Stimulated activated CD4-positive, alpha-beta T cell treated with anti-CD3 and anti-CD28 coated beads, Interleukin-1b, Interleukin-23, amount 100 ng/mL, for 4 hours (primary cell): ENCODE data around the gene SLC31A1.
A peak's percentile ranks its signal among the peaks of the same experiment; 100 is the strongest.
"Not testable (repeated sequence)": the region's sequence is repeated elsewhere in the genome, so short reads cannot be mapped to it uniquely, and the experiment has no call there.

Source experiments
- DNase-seq, 2 donors: peaks; one replicate each; pipeline ENCODE4 v3.0.0-alpha.2; 2020; ENCODE audit warnings: low read depth in 2 of 2

Gene SLC31A1

GRCh38 chr9:113261917-113262671 lies 40.8 kb downstream of the SLC31A1 start:
- no peak for DNase-seq

GRCh38 chr9:113266174-113266573 lies 44.8 kb downstream of the SLC31A1 start:
- no peak for DNase-seq

GRCh38 chr9:113267911-113268566 lies 46.7 kb downstream of the SLC31A1 start:
- no peak for DNase-seq

GRCh38 chr9:113269355-113269754 lies 48.0 kb downstream of the SLC31A1 start:
- DNase-seq, result no peak

- DNase-seq, result no peak
These were observed 48.5 kb downstream of the SLC31A1 start for GRCh38 chr9:113269871-113270270.

- DNase-seq, result peak in 1 of 2 donors; percentile 21
These were observed 53.3 kb downstream of the SLC31A1 start for GRCh38 chr9:113274474-113275156.

GRCh38 chr9:113275157-113276131 lies 54.1 kb downstream of the SLC31A1 start, which contains the start of the genes CDC26 and PRPF4:
CDC26 (minus strand) TSS chr9:113275572; CDS start chr9:113272507, 3,065 bp downstream.
PRPF4 (plus strand) TSS chr9:113275658; CDS start chr9:113275744, 86 bp downstream.
- DNase-seq, result peak; percentile 90 to 92

- DNase-seq, result no peak
These were observed 57.5 kb downstream of the SLC31A1 start for GRCh38 chr9:113278840-113279239.

- no peak for DNase-seq
These were observed 60.0 kb downstream of the SLC31A1 start for GRCh38 chr9:113281356-113281755.

- DNase-seq, result no peak
These were observed 67.7 kb downstream of the SLC31A1 start for GRCh38 chr9:113289091-113289490.

- no peak for DNase-seq
These were observed 68.8 kb downstream of the SLC31A1 start for GRCh38 chr9:113290052-113290607.

GRCh38 chr9:113293285-113293878 lies 72.0 kb downstream of the SLC31A1 start:
- no peak for DNase-seq

GRCh38 chr9:113296247-113296646 lies 74.9 kb downstream of the SLC31A1 start:
- DNase-seq, result not testable (repeated sequence)

GRCh38 chr9:113296796-113297558 lies 75.6 kb downstream of the SLC31A1 start:
- no peak for DNase-seq

- no peak for DNase-seq
These were observed 77.0 kb downstream of the SLC31A1 start for GRCh38 chr9:113298311-113298710.

- no peak for DNase-seq
These were observed 77.8 kb downstream of the SLC31A1 start for GRCh38 chr9:113298924-113299770.

GRCh38 chr9:113299800-113300292 lies 78.5 kb downstream of the SLC31A1 start:
- no peak for DNase-seq

GRCh38 chr9:113301548-113301947 lies 80.2 kb downstream of the SLC31A1 start:
- no peak for DNase-seq
